ENCODE data around the gene TSPAN9.

TSPAN9 gene

GRCh38 chr12:3213768-3214167, 136.6 kb downstream of the TSPAN9 start:
- no peak for DNase-seq (ENCODE audit: low read depth)
- H3K4me3 ChIP-seq (ENCODE audit: low read length): no peak overlapping the region
- TF ChIP-seq CTCF (conservative IDR thresholded peaks at IDR 0.05; ENCODE audit: low read length): no peak

- no peak overlapping the region for H3K4me3 ChIP-seq (ENCODE audit: low read length)
- no peak for DNase-seq (ENCODE audit: low read depth)
- no peak for TF ChIP-seq CTCF (conservative IDR thresholded peaks at IDR 0.05; ENCODE audit: low read length)
Measured at GRCh38 chr12:3214526-3215365, 137.6 kb downstream of the TSPAN9 start.

GRCh38 chr12:3215410-3215975, 138.3 kb downstream of the TSPAN9 start:
- H3K4me3 ChIP-seq (ENCODE audit: low read length): no peak overlapping the region
- TF ChIP-seq CTCF (conservative IDR thresholded peaks at IDR 0.05; ENCODE audit: low read length): no peak
- no peak for DNase-seq (ENCODE audit: low read depth)

GRCh38 chr12:3216097-3216496, 138.9 kb downstream of the TSPAN9 start:
- DNase-seq (ENCODE audit: low read depth): no peak
- H3K4me3 ChIP-seq (ENCODE audit: low read length): no peak overlapping the region
- TF ChIP-seq CTCF (conservative IDR thresholded peaks at IDR 0.05; ENCODE audit: low read length): no peak

- DNase-seq (ENCODE audit: low read depth): peak; percentile 72
- no peak overlapping the region for H3K4me3 ChIP-seq (ENCODE audit: low read length)
- TF ChIP-seq CTCF (conservative IDR thresholded peaks at IDR 0.05; ENCODE audit: low read length): no peak
Measured at GRCh38 chr12:3216726-3217682, 139.8 kb downstream of the TSPAN9 start.

GRCh38 chr12:3217683-3218079, 140.5 kb downstream of the TSPAN9 start:
- H3K4me3 ChIP-seq (ENCODE audit: low read length): no peak overlapping the region
- no peak for DNase-seq (ENCODE audit: low read depth)
- TF ChIP-seq CTCF (conservative IDR thresholded peaks at IDR 0.05; ENCODE audit: low read length): no peak

All from AG10803 (cell line).